ENCODE data around the gene NFKBIB. TPM values are rescaled to one million over a fixed set of nuclear protein-coding genes. Genes with fewer than 3 reads are reported as not detected.

The NFKBIB gene
- total RNA-seq, 1 donor from 2014 or later = 4.7 TPM

DNA sequence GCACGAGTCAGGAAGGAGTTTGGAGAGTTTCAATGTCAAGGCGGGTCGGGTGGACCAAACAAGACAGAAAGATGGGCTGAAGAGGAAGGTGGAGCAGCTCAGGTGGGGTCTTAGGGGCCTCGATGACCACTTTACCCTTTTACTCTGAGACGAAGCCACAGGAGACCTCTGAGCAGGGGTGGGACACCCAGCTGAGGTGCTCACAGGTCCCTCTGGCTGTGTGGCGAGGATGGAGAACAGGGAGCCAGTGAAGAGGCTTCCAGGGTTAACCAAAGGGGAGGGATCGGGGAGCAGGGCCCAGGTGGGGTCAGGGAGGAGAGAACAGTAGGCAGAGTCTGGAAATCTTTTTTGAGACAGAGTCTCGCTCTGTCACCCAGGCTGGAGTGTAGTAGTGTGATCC is 14.2 kb downstream of the NFKBIB start:
- H3K9me3 ChIP-seq (ENCODE audit: control insufficient read depth in 3 of 3, low read length in 3 of 3) = no peaks in the 10 kb centered on the region
- no peak overlapping the region for H3K4me3 ChIP-seq (ENCODE audit: low read length in 3 of 3)
- peaks cover 6 to 17% (median 15%) of the 10 kb centered on the region in 3 donors for H3K36me3 ChIP-seq (ENCODE audit: control insufficient read depth in 3 of 3, insufficient read depth in 3 of 3, low read length in 3 of 3)
- no peak overlapping the region for H3K27ac ChIP-seq (ENCODE audit: low read depth, low read length)
- H3K27me3 ChIP-seq (ENCODE audit: control insufficient read depth in 3 of 3, insufficient read depth in 3 of 3, low read length in 3 of 3) = peaks cover 0 to 5% (median 0%) of the 10 kb centered on the region in 3 donors
- H3K9ac ChIP-seq (ENCODE audit: low read depth in 1 of 3, low read length in 3 of 3) = no peak overlapping the region
- H3K4me1 ChIP-seq (ENCODE audit: control insufficient read depth in 3 of 3, insufficient read depth in 3 of 3, low read length in 3 of 3) = no peaks in the 10 kb centered on the region

DNA sequence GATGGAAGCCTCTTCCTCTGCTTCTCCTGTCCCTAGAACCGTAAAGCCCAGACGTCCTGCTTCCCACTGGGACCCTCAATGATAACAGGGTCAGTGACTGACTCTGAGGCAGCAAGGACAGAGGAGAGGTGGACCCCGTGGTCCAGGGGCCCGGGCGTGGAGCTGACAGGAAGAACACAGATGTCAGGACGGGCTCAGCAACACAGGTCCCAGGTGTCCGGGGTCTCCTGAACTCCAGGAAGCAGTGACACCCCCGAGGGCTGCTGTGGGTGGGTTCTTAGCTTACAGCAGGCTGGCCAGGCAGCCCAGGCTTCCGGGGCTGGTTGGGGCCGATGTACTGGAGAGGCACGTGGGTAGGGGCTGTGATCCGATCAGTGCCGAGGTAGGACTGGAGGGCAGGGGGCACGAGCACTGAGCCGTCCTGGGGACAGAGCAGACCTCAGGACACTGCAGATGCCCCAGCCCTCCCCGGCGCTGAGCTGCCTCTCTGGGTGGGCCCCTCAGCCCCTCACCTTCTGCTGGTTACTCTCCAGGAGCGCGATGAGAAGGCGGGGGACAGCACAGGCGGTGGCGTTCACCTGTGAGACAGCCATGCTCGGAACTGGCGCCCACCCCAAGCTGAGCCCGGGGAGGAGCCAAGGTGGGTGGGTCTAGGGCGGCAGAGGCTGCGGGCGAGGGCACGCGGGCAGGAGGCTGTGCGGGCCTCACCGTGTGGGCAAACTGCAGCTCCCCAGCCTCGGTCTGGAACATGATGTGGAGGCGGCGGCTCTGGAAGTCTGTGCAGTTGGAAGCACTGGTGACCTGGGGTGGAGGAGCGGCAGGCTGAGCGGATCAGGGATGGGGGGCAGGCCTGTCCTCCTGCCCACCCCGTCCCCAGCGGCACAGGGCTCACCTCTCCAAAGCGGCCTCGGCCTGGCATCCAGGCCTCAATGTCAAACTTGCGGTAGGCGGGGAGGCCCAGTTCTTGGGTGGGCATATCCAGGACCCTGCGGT is 15.9 kb downstream of the NFKBIB start:
- Histone ChIP-seq H3K27me3 (ENCODE audit: control insufficient read depth in 3 of 3, insufficient read depth in 3 of 3, low read length in 3 of 3) (peaks cover 0 to 5% (median 0%) of the 10 kb centered on the region in 3 donors), H3K27ac (ENCODE audit: low read depth, low read length) (no peak overlapping the region), H3K36me3 (ENCODE audit: control insufficient read depth in 3 of 3, insufficient read depth in 3 of 3, low read length in 3 of 3) (peaks cover 2 to 10% (median 7%) of the 10 kb centered on the region in 3 donors), H3K9ac (ENCODE audit: low read depth in 1 of 3, low read length in 3 of 3) (no peak overlapping the region), H3K4me1 (ENCODE audit: control insufficient read depth in 3 of 3, insufficient read depth in 3 of 3, low read length in 3 of 3) (no peaks in the 10 kb centered on the region), H3K9me3 (ENCODE audit: control insufficient read depth in 3 of 3, low read length in 3 of 3) (no peaks in the 10 kb centered on the region), H3K4me3 (ENCODE audit: low read length in 3 of 3) (no peak overlapping the region)

DNA sequence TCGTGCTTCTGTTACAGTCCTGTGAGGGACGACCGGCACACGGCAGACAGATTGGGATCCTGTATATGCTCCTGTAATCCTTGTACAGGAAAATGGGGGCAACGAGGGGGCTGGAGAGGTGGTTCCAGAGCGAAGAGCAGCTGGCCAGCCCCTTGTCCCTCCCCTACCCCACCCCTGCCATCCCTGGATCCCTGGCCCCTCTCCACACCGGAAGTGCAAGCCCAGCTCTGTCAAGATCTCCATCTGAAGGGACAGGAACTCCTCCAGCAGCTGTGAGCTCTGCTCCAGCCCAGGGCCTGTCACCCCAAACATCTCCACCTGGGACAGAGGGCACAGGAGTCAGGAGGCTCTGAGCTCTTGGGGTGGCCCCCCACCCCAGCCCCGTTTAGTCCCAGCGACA is 17.7 kb downstream of the NFKBIB start:
- H3K4me1 ChIP-seq (ENCODE audit: control insufficient read depth in 3 of 3, insufficient read depth in 3 of 3, low read length in 3 of 3) = no peaks in the 10 kb centered on the region
- H3K27me3 ChIP-seq (ENCODE audit: control insufficient read depth in 3 of 3, insufficient read depth in 3 of 3, low read length in 3 of 3) = no peaks in the 10 kb centered on the region
- no peaks in the 10 kb centered on the region for H3K9me3 ChIP-seq (ENCODE audit: control insufficient read depth in 3 of 3, low read length in 3 of 3)
- H3K36me3 ChIP-seq (ENCODE audit: control insufficient read depth in 3 of 3, insufficient read depth in 3 of 3, low read length in 3 of 3) = peaks cover 10 to 16% (median 10%) of the 10 kb centered on the region in 3 donors
- peak overlapping the region in 1 of 3 donors; percentile 45 for H3K9ac ChIP-seq (ENCODE audit: low read depth in 1 of 3, low read length in 3 of 3)
- H3K4me3 ChIP-seq (ENCODE audit: low read length in 3 of 3) = no peak overlapping the region
- H3K27ac ChIP-seq (ENCODE audit: low read depth, low read length) = no peak overlapping the region

DNA sequence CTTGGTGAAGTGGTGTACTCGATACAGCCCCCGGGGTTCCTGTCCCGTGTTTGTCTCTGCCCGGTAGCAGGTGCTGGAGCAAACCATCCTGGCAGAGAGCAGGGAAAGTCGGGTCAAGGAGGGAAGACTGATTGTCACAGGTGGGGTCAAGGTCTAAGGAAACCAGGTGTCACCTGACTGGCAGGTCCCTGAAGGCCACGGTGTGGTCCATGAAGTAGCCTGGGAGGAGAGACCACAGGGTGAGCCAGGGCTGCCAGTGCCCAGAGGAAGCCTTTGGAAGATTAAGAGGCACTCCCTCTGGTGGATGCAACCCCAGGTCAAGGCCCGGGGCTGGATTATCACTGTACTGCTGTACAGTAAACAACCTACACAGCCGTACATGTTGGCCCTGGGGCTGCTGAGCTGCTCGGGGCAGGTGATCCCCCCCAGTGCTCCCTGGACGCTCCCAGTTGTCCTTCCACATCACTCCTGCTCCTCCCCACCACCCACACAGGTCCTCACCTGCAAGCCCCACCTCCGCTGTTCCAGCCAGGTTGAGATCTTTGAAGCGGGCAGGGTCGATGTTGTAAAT is 18.2 kb downstream of the NFKBIB start:
- no peaks in the 10 kb centered on the region for H3K27me3 ChIP-seq (ENCODE audit: control insufficient read depth in 3 of 3, insufficient read depth in 3 of 3, low read length in 3 of 3)
- peak overlapping the region in 1 of 3 donors; percentile 8 for H3K9ac ChIP-seq (ENCODE audit: low read depth in 1 of 3, low read length in 3 of 3)
- H3K9me3 ChIP-seq (ENCODE audit: control insufficient read depth in 3 of 3, low read length in 3 of 3) = no peaks in the 10 kb centered on the region
- peaks cover 10 to 16% (median 12%) of the 10 kb centered on the region in 3 donors for H3K36me3 ChIP-seq (ENCODE audit: control insufficient read depth in 3 of 3, insufficient read depth in 3 of 3, low read length in 3 of 3)
- H3K4me1 ChIP-seq (ENCODE audit: control insufficient read depth in 3 of 3, insufficient read depth in 3 of 3, low read length in 3 of 3) = no peaks in the 10 kb centered on the region
- H3K27ac ChIP-seq (ENCODE audit: low read depth, low read length) = no peak overlapping the region
- no peak overlapping the region for H3K4me3 ChIP-seq (ENCODE audit: low read length in 3 of 3)

DNA sequence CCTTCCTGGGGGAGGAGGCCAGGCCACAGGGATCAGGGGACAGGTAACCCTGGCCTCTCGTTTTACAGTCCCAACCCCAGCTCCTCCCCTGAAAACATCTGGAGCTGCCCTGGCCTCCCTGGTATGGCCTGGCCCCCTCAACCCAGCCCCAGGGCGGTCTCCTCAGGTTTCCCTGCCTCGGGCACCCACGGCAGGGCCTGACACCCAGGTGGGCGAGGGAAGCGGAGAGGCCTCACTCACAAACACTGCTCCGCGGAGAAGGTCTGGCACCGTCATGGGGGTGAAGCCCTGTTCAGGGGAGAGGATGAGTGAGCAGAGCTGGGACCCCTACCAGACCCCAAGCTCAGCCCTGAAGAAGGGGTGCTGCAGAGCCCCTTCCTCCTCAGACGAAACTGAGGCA is 18.8 kb downstream of the NFKBIB start:
- Histone ChIP-seq H3K4me3 (ENCODE audit: low read length in 3 of 3) (no peak overlapping the region), H3K9me3 (ENCODE audit: control insufficient read depth in 3 of 3, low read length in 3 of 3) (no peaks in the 10 kb centered on the region), H3K27me3 (ENCODE audit: control insufficient read depth in 3 of 3, insufficient read depth in 3 of 3, low read length in 3 of 3) (no peaks in the 10 kb centered on the region), H3K9ac (ENCODE audit: low read depth in 1 of 3, low read length in 3 of 3) (no peak overlapping the region), H3K4me1 (ENCODE audit: control insufficient read depth in 3 of 3, insufficient read depth in 3 of 3, low read length in 3 of 3) (no peaks in the 10 kb centered on the region), H3K36me3 (ENCODE audit: control insufficient read depth in 3 of 3, insufficient read depth in 3 of 3, low read length in 3 of 3) (peaks cover 10 to 16% (median 12%) of the 10 kb centered on the region in 3 donors), H3K27ac (ENCODE audit: low read depth, low read length) (no peak overlapping the region)

DNA sequence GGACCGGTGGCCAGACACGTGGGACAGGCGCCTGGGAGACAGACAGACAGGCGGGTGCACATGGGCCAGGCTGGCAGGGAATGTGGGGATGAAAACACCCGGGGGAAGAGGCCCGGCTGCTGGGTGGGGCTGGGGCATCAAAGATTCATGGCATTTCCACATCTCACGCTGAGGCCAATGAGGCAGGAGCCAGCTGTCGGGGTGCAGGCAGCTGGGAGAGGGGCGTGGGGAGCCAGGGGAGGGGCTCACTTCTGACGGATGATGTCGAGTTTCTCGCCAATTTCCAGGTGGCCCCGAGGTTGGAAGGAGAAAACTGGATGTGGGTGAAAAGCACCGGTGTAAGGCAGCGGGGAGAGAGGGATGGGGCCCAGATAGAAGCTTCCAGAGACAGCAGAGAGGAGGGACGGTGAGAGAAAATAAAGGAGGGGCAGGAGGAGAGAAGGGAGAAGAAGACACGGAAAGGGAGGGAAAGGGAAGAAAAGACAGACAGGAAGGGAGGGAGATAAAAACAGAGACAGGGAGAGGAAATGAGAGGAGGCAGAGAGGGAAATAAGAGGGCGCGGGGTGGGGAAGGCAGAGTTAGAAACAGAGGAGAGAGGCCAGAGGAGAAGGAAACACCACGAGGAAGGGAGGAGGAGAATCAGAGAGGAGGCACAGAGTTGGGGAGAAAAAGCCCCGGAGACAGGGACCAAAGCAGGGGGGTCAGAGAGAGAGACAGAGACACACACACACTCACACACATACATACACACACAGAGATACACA is 20.2 kb downstream of the NFKBIB start:
- Histone ChIP-seq H3K27ac (ENCODE audit: low read depth, low read length) (no peak overlapping the region), H3K36me3 (ENCODE audit: control insufficient read depth in 3 of 3, insufficient read depth in 3 of 3, low read length in 3 of 3) (peaks cover 17 to 25% (median 19%) of the 10 kb centered on the region in 3 donors), H3K4me3 (ENCODE audit: low read length in 3 of 3) (no peak overlapping the region), H3K9me3 (ENCODE audit: control insufficient read depth in 3 of 3, low read length in 3 of 3) (no peaks in the 10 kb centered on the region), H3K4me1 (ENCODE audit: control insufficient read depth in 3 of 3, insufficient read depth in 3 of 3, low read length in 3 of 3) (no peaks in the 10 kb centered on the region), H3K9ac (ENCODE audit: low read depth in 1 of 3, low read length in 3 of 3) (no peak overlapping the region), H3K27me3 (ENCODE audit: control insufficient read depth in 3 of 3, insufficient read depth in 3 of 3, low read length in 3 of 3) (no peaks in the 10 kb centered on the region)

DNA sequence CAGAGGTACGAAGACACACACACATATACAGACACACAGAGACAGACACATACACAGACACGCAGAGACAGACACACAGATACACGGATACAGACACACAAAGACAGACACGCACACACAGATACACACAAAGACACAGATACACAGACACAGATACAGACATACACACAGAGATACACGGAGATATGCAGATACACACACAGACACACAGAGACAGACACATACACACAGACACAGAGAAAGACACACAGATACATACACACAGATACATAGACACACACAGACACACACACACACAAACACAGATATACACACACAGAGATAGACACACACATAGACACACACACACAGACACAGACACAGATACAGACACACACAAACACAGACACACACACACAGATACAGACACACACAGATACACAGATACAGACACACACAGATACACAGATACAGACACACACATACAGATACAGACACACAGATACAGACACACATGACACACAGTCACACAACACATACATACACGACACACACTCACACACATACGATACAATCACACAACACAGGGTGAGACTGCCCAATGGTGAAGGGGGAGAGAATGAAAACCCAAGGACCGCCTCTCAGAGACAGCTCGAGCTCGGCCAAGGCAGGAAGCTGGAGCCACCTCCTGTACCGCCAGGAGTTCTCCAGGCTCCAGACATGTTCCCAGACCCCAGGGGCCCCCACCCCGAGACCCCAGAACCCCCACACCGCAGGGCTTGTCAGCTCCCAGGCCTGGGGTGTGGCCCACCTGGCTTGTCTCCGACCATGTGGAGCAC is 21.0 kb downstream of the NFKBIB start:
- H3K9ac ChIP-seq (ENCODE audit: low read depth in 1 of 3, low read length in 3 of 3) = no peak overlapping the region

DNA sequence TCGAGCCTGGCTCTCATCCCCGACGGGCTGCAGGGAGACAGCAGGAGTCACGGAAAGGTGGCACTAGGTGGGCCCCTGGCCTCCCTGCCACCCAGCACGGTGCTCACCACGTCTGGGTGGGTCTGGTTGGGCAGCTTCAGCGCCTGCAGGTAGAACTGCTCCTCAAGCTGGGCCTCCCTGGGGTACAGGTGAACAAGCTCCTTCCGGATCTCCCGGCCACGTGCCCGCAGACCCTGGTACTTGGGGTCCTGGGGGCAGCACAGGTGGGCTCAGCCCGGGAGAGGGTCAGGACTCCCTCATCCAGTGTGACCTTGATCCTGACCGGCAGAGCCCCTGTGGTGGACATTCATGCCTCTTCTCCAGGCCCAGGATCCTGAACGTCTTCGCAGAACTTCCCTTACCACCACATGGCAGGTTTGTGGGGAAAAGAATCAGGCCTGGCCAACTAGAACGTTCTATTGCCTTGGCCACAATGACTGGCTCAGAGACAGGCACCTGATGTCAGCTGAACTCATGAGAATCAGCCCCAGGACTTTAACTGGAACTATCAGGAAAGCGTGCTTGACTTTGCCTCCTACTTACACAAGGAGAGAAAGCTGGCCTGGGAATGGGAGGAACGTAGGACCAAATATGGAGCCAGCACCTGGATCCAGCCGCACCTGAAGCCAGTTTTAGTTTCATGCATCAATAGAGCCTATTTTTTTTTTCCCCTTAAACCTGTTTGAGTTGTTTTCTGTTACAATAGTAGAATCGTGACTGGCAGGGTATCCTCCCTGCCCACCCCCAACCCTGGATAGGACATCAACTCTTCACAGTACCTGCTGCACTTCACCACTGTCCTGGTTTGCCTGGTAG is 21.9 kb downstream of the NFKBIB start:
- H3K9me3 ChIP-seq (ENCODE audit: control insufficient read depth in 3 of 3, low read length in 3 of 3) = no peaks in the 10 kb centered on the region
- H3K4me3 ChIP-seq (ENCODE audit: low read length in 3 of 3) = no peak overlapping the region
- no peak overlapping the region for H3K27ac ChIP-seq (ENCODE audit: low read depth, low read length)
- H3K9ac ChIP-seq (ENCODE audit: low read depth in 1 of 3, low read length in 3 of 3) = no peak overlapping the region
- no peaks in the 10 kb centered on the region for H3K4me1 ChIP-seq (ENCODE audit: control insufficient read depth in 3 of 3, insufficient read depth in 3 of 3, low read length in 3 of 3)
- H3K27me3 ChIP-seq (ENCODE audit: control insufficient read depth in 3 of 3, insufficient read depth in 3 of 3, low read length in 3 of 3) = no peaks in the 10 kb centered on the region
- H3K36me3 ChIP-seq (ENCODE audit: control insufficient read depth in 3 of 3, insufficient read depth in 3 of 3, low read length in 3 of 3) = peaks cover 15 to 27% (median 26%) of the 10 kb centered on the region in 3 donors

More for the DNA sequence above, 21.0 kb downstream of the NFKBIB start:
- Histone ChIP-seq H3K27me3 (ENCODE audit: control insufficient read depth in 3 of 3, insufficient read depth in 3 of 3, low read length in 3 of 3) (no peaks in the 10 kb centered on the region), H3K4me3 (ENCODE audit: low read length in 3 of 3) (no peak overlapping the region), H3K36me3 (ENCODE audit: control insufficient read depth in 3 of 3, insufficient read depth in 3 of 3, low read length in 3 of 3) (peaks cover 15 to 23% (median 22%) of the 10 kb centered on the region in 3 donors), H3K9me3 (ENCODE audit: control insufficient read depth in 3 of 3, low read length in 3 of 3) (no peaks in the 10 kb centered on the region), H3K4me1 (ENCODE audit: control insufficient read depth in 3 of 3, insufficient read depth in 3 of 3, low read length in 3 of 3) (no peaks in the 10 kb centered on the region), H3K27ac (ENCODE audit: low read depth, low read length) (no peak overlapping the region)

Measured in skeletal muscle tissue (tissue), 4 donors.